Measurements from ENCODE around the gene CTNS.

Gene CTNS

GRCh38 chr17:3682033-3682432 is 45.5 kb downstream of the CTNS start:
- Histone ChIP-seq H3K4me2 (ENCODE audit: low read length, poor library complexity, severe bottlenecking) (no peak overlapping the region), H3K36me3 (ENCODE audit: control insufficient read depth in 1 of 2, insufficient read depth in 2 of 2, low read depth in 1 of 2, low read length in 2 of 2) (no peaks in the 10 kb centered on the region), H4K8ac (ENCODE audit: low read length) (no peak overlapping the region), H3K9ac (ENCODE audit: low read length) (no peak overlapping the region), H2BK15ac (ENCODE audit: low read depth, poor library complexity, severe bottlenecking) (no peak overlapping the region), H3K27me3 (ENCODE audit: control insufficient read depth in 1 of 2, insufficient read depth in 1 of 2, low read length in 2 of 2) (peaks cover 29 to 54% of the 10 kb centered on the region in 2 experiments), H2BK12ac (ENCODE audit: low read length in 2 of 2) (no peak overlapping the region), H2AK5ac (ENCODE audit: low read length, severe bottlenecking) (no peak overlapping the region), H3K14ac (ENCODE audit: low read length in 2 of 2) (no peak overlapping the region), H3K4me3 (ENCODE audit: insufficient read depth in 1 of 2, low read depth in 1 of 2, low read length in 2 of 2) (no peak overlapping the region), H3K79me1 (replicated peaks; ENCODE audit: low read length, poor library complexity, severe bottlenecking) (no peaks in the 10 kb centered on the region), H3K18ac (ENCODE audit: low read depth in 1 of 2, low read length in 2 of 2) (no peak overlapping the region), H2BK5ac (ENCODE audit: low read depth, low read length, poor library complexity, severe bottlenecking) (no peak overlapping the region), H2AFZ (ENCODE audit: low read depth, low read length) (no peak overlapping the region), H3K9me3 (ENCODE audit: control insufficient read depth, low read length) (no peaks in the 10 kb centered on the region), H4K91ac (ENCODE audit: low read length) (no peak overlapping the region), H2BK120ac (ENCODE audit: low read depth, low read length) (no peak overlapping the region), H3K27ac (ENCODE audit: low read length, poor library complexity, severe bottlenecking) (no peak overlapping the region), H3K4me1 (ENCODE audit: control insufficient read depth, insufficient read depth, low read depth, low read length) (peaks cover 11% of the 10 kb centered on the region), H3K4ac (ENCODE audit: low read depth in 1 of 2, low read length in 2 of 2) (no peak overlapping the region), H3K23ac (ENCODE audit: low read length in 2 of 2) (no peak overlapping the region)
- DNase-seq = no peak
- WGBS = 86% methylated on average over 12 of the region's 12 CpGs

- peak; percentile 35 for DNase-seq
- Histone ChIP-seq H3K23ac (ENCODE audit: low read length in 2 of 2) (no peak overlapping the region), H3K4me3 (ENCODE audit: insufficient read depth in 1 of 2, low read depth in 1 of 2, low read length in 2 of 2) (no peak overlapping the region), H2BK15ac (ENCODE audit: low read depth, poor library complexity, severe bottlenecking) (no peak overlapping the region), H2AK5ac (ENCODE audit: low read length, severe bottlenecking) (no peak overlapping the region), H3K27ac (ENCODE audit: low read length, poor library complexity, severe bottlenecking) (no peak overlapping the region), H2BK12ac (ENCODE audit: low read length in 2 of 2) (no peak overlapping the region), H3K79me1 (replicated peaks; ENCODE audit: low read length, poor library complexity, severe bottlenecking) (no peaks in the 10 kb centered on the region), H3K9me3 (ENCODE audit: control insufficient read depth, low read length) (no peaks in the 10 kb centered on the region), H3K27me3 (ENCODE audit: control insufficient read depth in 1 of 2, insufficient read depth in 1 of 2, low read length in 2 of 2) (peaks cover 20 to 48% of the 10 kb centered on the region in 2 experiments), H3K18ac (ENCODE audit: low read depth in 1 of 2, low read length in 2 of 2) (no peak overlapping the region), H2BK5ac (ENCODE audit: low read depth, low read length, poor library complexity, severe bottlenecking) (no peak overlapping the region), H2AFZ (ENCODE audit: low read depth, low read length) (no peak overlapping the region), H4K8ac (ENCODE audit: low read length) (no peak overlapping the region), H3K9ac (ENCODE audit: low read length) (no peak overlapping the region), H3K4ac (ENCODE audit: low read depth in 1 of 2, low read length in 2 of 2) (no peak overlapping the region), H2BK120ac (ENCODE audit: low read depth, low read length) (no peak overlapping the region), H3K14ac (ENCODE audit: low read length in 2 of 2) (no peak overlapping the region), H4K91ac (ENCODE audit: low read length) (no peak overlapping the region), H3K4me1 (ENCODE audit: control insufficient read depth, insufficient read depth, low read depth, low read length) (peaks cover 9% of the 10 kb centered on the region), H3K36me3 (ENCODE audit: control insufficient read depth in 1 of 2, insufficient read depth in 2 of 2, low read depth in 1 of 2, low read length in 2 of 2) (no peaks in the 10 kb centered on the region), H3K4me2 (ENCODE audit: low read length, poor library complexity, severe bottlenecking) (no peak overlapping the region)
- WGBS = 44% methylated on average over 9 of the region's 10 CpGs
Measured at GRCh38 chr17:3683054-3683511, 46.5 kb downstream of the CTNS start.

GRCh38 chr17:3685174-3685573 is 48.6 kb downstream of the CTNS start:
- no peak overlapping the region for H3K23ac ChIP-seq (ENCODE audit: low read length in 2 of 2)
- no peak overlapping the region for H4K91ac ChIP-seq (ENCODE audit: low read length)
- H3K18ac ChIP-seq (ENCODE audit: low read depth in 1 of 2, low read length in 2 of 2) = no peak overlapping the region
- H3K9ac ChIP-seq (ENCODE audit: low read length) = no peak overlapping the region
- no peak overlapping the region for H3K4me3 ChIP-seq (ENCODE audit: insufficient read depth in 1 of 2, low read depth in 1 of 2, low read length in 2 of 2)
- no peak overlapping the region for H3K27ac ChIP-seq (ENCODE audit: low read length, poor library complexity, severe bottlenecking)
- H3K4me2 ChIP-seq (ENCODE audit: low read length, poor library complexity, severe bottlenecking) = no peak overlapping the region
- H4K8ac ChIP-seq (ENCODE audit: low read length) = no peak overlapping the region
- peaks cover 2% of the 10 kb centered on the region for H3K4me1 ChIP-seq (ENCODE audit: control insufficient read depth, insufficient read depth, low read depth, low read length)
- peaks cover 20 to 40% of the 10 kb centered on the region in 2 experiments for H3K27me3 ChIP-seq (ENCODE audit: control insufficient read depth in 1 of 2, insufficient read depth in 1 of 2, low read length in 2 of 2)
- H3K14ac ChIP-seq (ENCODE audit: low read length in 2 of 2) = no peak overlapping the region
- no peak overlapping the region for H2BK12ac ChIP-seq (ENCODE audit: low read length in 2 of 2)
- no peak overlapping the region for H3K4ac ChIP-seq (ENCODE audit: low read depth in 1 of 2, low read length in 2 of 2)
- H2BK15ac ChIP-seq (ENCODE audit: low read depth, poor library complexity, severe bottlenecking) = no peak overlapping the region
- DNase-seq = no peak
- no peak overlapping the region for H2BK5ac ChIP-seq (ENCODE audit: low read depth, low read length, poor library complexity, severe bottlenecking)
- no peaks in the 10 kb centered on the region for H3K79me1 ChIP-seq (replicated peaks; ENCODE audit: low read length, poor library complexity, severe bottlenecking)
- H3K36me3 ChIP-seq (ENCODE audit: control insufficient read depth in 1 of 2, insufficient read depth in 2 of 2, low read depth in 1 of 2, low read length in 2 of 2) = no peaks in the 10 kb centered on the region
- H2AK5ac ChIP-seq (ENCODE audit: low read length, severe bottlenecking) = no peak overlapping the region
- no peaks in the 10 kb centered on the region for H3K9me3 ChIP-seq (ENCODE audit: control insufficient read depth, low read length)
- whole genome bisulfite sequencing = 76% methylated on average over 11 of the region's 13 CpGs
- H2BK120ac ChIP-seq (ENCODE audit: low read depth, low read length) = no peak overlapping the region
- H2AFZ ChIP-seq (ENCODE audit: low read depth, low read length) = no peak overlapping the region

- Histone ChIP-seq H3K23ac (ENCODE audit: low read length in 2 of 2) (no peak overlapping the region), H3K79me1 (replicated peaks; ENCODE audit: low read length, poor library complexity, severe bottlenecking) (no peaks in the 10 kb centered on the region), H3K14ac (ENCODE audit: low read length in 2 of 2) (no peak overlapping the region), H2BK15ac (ENCODE audit: low read depth, poor library complexity, severe bottlenecking) (no peak overlapping the region), H3K4me2 (ENCODE audit: low read length, poor library complexity, severe bottlenecking) (no peak overlapping the region), H4K8ac (ENCODE audit: low read length) (no peak overlapping the region), H3K4me1 (ENCODE audit: control insufficient read depth, insufficient read depth, low read depth, low read length) (peaks cover 2% of the 10 kb centered on the region), H3K9me3 (ENCODE audit: control insufficient read depth, low read length) (no peaks in the 10 kb centered on the region), H3K27ac (ENCODE audit: low read length, poor library complexity, severe bottlenecking) (no peak overlapping the region), H2BK120ac (ENCODE audit: low read depth, low read length) (no peak overlapping the region), H2BK5ac (ENCODE audit: low read depth, low read length, poor library complexity, severe bottlenecking) (no peak overlapping the region), H4K91ac (ENCODE audit: low read length) (no peak overlapping the region), H2BK12ac (ENCODE audit: low read length in 2 of 2) (no peak overlapping the region), H3K4ac (ENCODE audit: low read depth in 1 of 2, low read length in 2 of 2) (no peak overlapping the region), H2AFZ (ENCODE audit: low read depth, low read length) (no peak overlapping the region), H3K27me3 (ENCODE audit: control insufficient read depth in 1 of 2, insufficient read depth in 1 of 2, low read length in 2 of 2) (peaks cover 9 to 35% of the 10 kb centered on the region in 2 experiments), H2AK5ac (ENCODE audit: low read length, severe bottlenecking) (no peak overlapping the region), H3K18ac (ENCODE audit: low read depth in 1 of 2, low read length in 2 of 2) (no peak overlapping the region), H3K36me3 (ENCODE audit: control insufficient read depth in 1 of 2, insufficient read depth in 2 of 2, low read depth in 1 of 2, low read length in 2 of 2) (no peaks in the 10 kb centered on the region), H3K4me3 (ENCODE audit: insufficient read depth in 1 of 2, low read depth in 1 of 2, low read length in 2 of 2) (no peak overlapping the region), H3K9ac (ENCODE audit: low read length) (no peak overlapping the region)
- WGBS = 53% methylated on average over 19 of the region's 19 CpGs
- DNase-seq = no peak
Measured at GRCh38 chr17:3688027-3688553, 51.5 kb downstream of the CTNS start.

Measured in mesenchymal stem cell (in vitro differentiated cells and primary cell).